Trophoblast cell (in vitro differentiated cells and primary cell): ENCODE measurements around the gene RASSF4.
A peak's percentile ranks its signal among the peaks of the same experiment; 100 is the strongest.

Experiments used
- DNase-seq, 2 donors: peaks; one replicate each; pipeline ENCODE4 v3.0.0-alpha.2; 2016
- H2AFZ ChIP-seq: 2 replicates; pipeline ENCODE4 v1.6.1; 2013; ENCODE audit warnings: low read length, moderate library complexity, mild to moderate bottlenecking; ENCODE audit not compliant: insufficient read depth, poor library complexity
- H2AK5ac ChIP-seq: 2 replicates; pipeline ENCODE4 v1.6.1; 2013; ENCODE audit warnings: mild to moderate bottlenecking, low read length
- H2BK120ac ChIP-seq: 2 replicates; pipeline ENCODE4 v1.6.1; 2013; ENCODE audit warnings: low read length, mild to moderate bottlenecking, moderate library complexity; ENCODE audit not compliant: insufficient read depth, poor library complexity
- H2BK12ac ChIP-seq: 2 replicates; pipeline ENCODE4 v1.6.1; 2013; ENCODE audit warnings: mild to moderate bottlenecking, low read length, moderate library complexity
- H2BK5ac ChIP-seq: 2 replicates; pipeline ENCODE4 v1.6.1; 2013; ENCODE audit warnings: low read length, low read depth, moderate library complexity, mild to moderate bottlenecking; ENCODE audit not compliant: poor library complexity
- H3K14ac ChIP-seq: 2 replicates; pipeline ENCODE4 v1.6.1; 2013; ENCODE audit warnings: mild to moderate bottlenecking, low read length
- H3K18ac ChIP-seq: 2 replicates; pipeline ENCODE4 v1.6.1; 2013; ENCODE audit warnings: mild to moderate bottlenecking, low read length
- H3K23ac ChIP-seq: 2 replicates; pipeline ENCODE4 v1.6.1; 2013; ENCODE audit warnings: low read length
- H3K27ac ChIP-seq: 2 replicates; pipeline ENCODE4 v1.5.1; 2013; ENCODE audit warnings: low read depth, mild to moderate bottlenecking, inconsistent platforms, low read length, moderate library complexity
- H3K27me3 ChIP-seq: 2 replicates; pipeline ENCODE4 v1.6.1; 2013; ENCODE audit warnings: inconsistent platforms, mild to moderate bottlenecking, low read length, moderate library complexity; ENCODE audit not compliant: insufficient read depth
- H3K36me3 ChIP-seq, 2 experiments: 1 replicate in 1 of 2; 2 replicates in 1 of 2; pipeline ENCODE4 v1.6.1; 2013; ENCODE audit warnings: low read length in 2 of 2, mild to moderate bottlenecking in 2 of 2, moderate library complexity in 1 of 2; ENCODE audit not compliant: insufficient read depth in 2 of 2, control insufficient read depth in 1 of 2
- H3K4ac ChIP-seq: 2 replicates; pipeline ENCODE4 v1.6.1; 2013; ENCODE audit warnings: low read depth, mild to moderate bottlenecking, low read length, moderate library complexity
- H3K4me1 ChIP-seq, 2 experiments: 1 replicate in 1 of 2; 2 replicates in 1 of 2; pipeline ENCODE4 v1.6.1; 2013; ENCODE audit warnings: low read length in 2 of 2, mild to moderate bottlenecking in 2 of 2, moderate library complexity in 1 of 2; ENCODE audit not compliant: insufficient read depth in 2 of 2, control insufficient read depth in 1 of 2
- H3K4me2 ChIP-seq: 2 replicates; pipeline ENCODE4 v1.6.1; 2013; ENCODE audit warnings: inconsistent platforms, mild to moderate bottlenecking, low read length, moderate library complexity
- H3K4me3 ChIP-seq: 2 replicates; pipeline ENCODE4 v1.5.1; 2013; ENCODE audit warnings: mild to moderate bottlenecking, low read depth, low read length, inconsistent platforms
- H3K79me1 ChIP-seq: one replicate; pipeline ENCODE4 v1.6.1; 2013; ENCODE audit warnings: low read length
- H3K79me2 ChIP-seq: 2 replicates; pipeline ENCODE4 v1.6.1; 2013; ENCODE audit warnings: low read length, mild to moderate bottlenecking; ENCODE audit not compliant: control insufficient read depth, insufficient read depth, poor library complexity
- H3K9ac ChIP-seq: 2 replicates; pipeline ENCODE4 v1.6.1; 2013; ENCODE audit warnings: mild to moderate bottlenecking, low read length
- H3K9me3 ChIP-seq: 2 replicates; pipeline ENCODE4 v1.6.1; 2013; ENCODE audit warnings: low read depth, mild to moderate bottlenecking, control low read depth, inconsistent platforms, low read length; ENCODE audit not compliant: insufficient read depth
- H4K12ac ChIP-seq: 2 replicates; pipeline ENCODE4 v1.6.1; 2013; ENCODE audit warnings: low read depth, mild to moderate bottlenecking, low read length, moderate library complexity
- H4K8ac ChIP-seq: 2 replicates; pipeline ENCODE4 v1.6.1; 2013; ENCODE audit warnings: low read depth, mild to moderate bottlenecking, low read length, moderate library complexity
- H4K91ac ChIP-seq: one replicate; pipeline ENCODE4 v1.6.1; 2013; ENCODE audit warnings: low read depth, mild to moderate bottlenecking, low read length, moderate library complexity
- WGBS: extraction: QIAGEN DNeasy Blood & Tissue Kit; methylation state at CpG from one replicate; pipeline ENCODE4 v1.1.7; 2013; ENCODE audit warnings: missing lambda C conversion rate; ENCODE audit not compliant: insufficient read length, insufficient coverage; ENCODE audit errors: extremely low coverage; 5-methylcytosine and 5-hydroxymethylcytosine counted together

Gene RASSF4

DNA sequence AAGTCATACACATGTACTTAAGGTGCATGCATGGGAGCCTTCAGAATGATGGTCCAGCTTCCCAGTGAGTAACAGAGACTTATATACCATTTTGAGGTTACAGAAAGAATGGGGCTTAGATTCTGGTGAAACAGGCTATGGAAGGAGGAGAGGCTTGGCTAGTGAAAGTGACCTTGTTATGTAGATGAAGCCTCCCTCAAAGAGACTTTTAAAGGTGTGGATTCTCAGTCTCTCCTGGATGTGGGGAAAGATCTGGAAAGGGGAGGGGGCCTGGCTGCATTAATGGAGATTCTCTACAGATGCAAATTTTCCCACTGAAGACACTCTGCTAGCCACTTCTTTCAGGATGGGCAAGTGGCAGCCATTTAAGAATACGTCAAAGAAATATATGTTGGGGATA lies 5.5 kb downstream of the RASSF4 start:
- Histone ChIP-seq H2BK120ac (no peak overlapping the region), H3K4me3 (no peak overlapping the region), H4K91ac (no peak overlapping the region), H3K4me1 (peaks cover 46 to 60% of the 10 kb centered on the region in 2 experiments), H4K12ac (no peak overlapping the region), H3K79me2 (peaks cover 4% of the 10 kb centered on the region), H3K9me3 (peaks cover 2% of the 10 kb centered on the region), H3K36me3 (peaks cover 8 to 12% of the 10 kb centered on the region in 2 experiments), H2BK5ac (no peak overlapping the region), H2AK5ac (no peak overlapping the region), H3K79me1 (peaks cover 15% of the 10 kb centered on the region), H3K4me2 (no peak overlapping the region), H3K18ac (no peak overlapping the region), H2BK12ac (no peak overlapping the region), H3K9ac (no peak overlapping the region), H3K27ac (no peak overlapping the region), H3K23ac (no peak overlapping the region), H3K4ac (no peak overlapping the region), H2AFZ (no peak overlapping the region), H3K27me3 (no peaks in the 10 kb centered on the region), H4K8ac (no peak overlapping the region), H3K14ac (no peak overlapping the region)
- no peak for DNase-seq
- WGBS: no CpG with 5 or more reads among the region's 1 CpG

DNA sequence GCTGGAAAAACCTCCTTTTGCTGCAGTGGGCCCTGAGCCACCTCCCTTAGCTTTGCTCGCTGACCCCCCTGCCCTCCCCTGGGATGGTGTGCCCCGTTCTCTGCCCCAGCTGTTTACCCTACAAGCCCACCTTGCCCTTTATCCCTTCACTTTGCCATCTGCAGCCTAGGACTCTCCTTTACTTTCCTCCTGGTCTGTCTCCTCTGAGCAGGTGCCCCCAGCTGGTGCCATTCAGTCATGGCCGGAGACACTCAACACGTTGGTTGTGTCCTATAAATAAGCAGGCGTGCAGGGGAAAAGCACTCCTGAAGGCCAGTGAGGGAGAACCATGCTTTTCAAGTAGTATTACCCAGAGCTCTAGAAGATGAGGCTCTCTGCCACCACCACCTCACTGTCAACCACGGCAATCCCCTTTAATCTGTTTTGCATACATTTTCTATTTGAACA lies 6.1 kb downstream of the RASSF4 start:
- Histone ChIP-seq H2AFZ (no peak overlapping the region), H2AK5ac (peak overlapping the region; percentile 17), H2BK120ac (peak overlapping the region; percentile 4), H3K4ac (no peak overlapping the region), H4K12ac (no peak overlapping the region), H3K9me3 (peaks cover 2% of the 10 kb centered on the region), H3K4me1 (peaks cover 41 to 55% of the 10 kb centered on the region in 2 experiments), H3K4me3 (no peak overlapping the region), H3K4me2 (no peak overlapping the region), H2BK5ac (no peak overlapping the region), H3K79me1 (peaks cover 15% of the 10 kb centered on the region), H3K36me3 (peaks cover 11 to 15% of the 10 kb centered on the region in 2 experiments), H3K27ac (no peak overlapping the region), H2BK12ac (peak overlapping the region; percentile 16), H3K23ac (no peak overlapping the region), H4K91ac (peak overlapping the region; percentile 40), H3K27me3 (no peaks in the 10 kb centered on the region), H3K18ac (peak overlapping the region; percentile 51), H4K8ac (no peak overlapping the region), H3K14ac (peak overlapping the region; percentile 63), H3K9ac (no peak overlapping the region), H3K79me2 (peaks cover 4% of the 10 kb centered on the region)
- no peak for DNase-seq
- WGBS: no CpG with 5 or more reads among the region's 6 CpGs

DNA sequence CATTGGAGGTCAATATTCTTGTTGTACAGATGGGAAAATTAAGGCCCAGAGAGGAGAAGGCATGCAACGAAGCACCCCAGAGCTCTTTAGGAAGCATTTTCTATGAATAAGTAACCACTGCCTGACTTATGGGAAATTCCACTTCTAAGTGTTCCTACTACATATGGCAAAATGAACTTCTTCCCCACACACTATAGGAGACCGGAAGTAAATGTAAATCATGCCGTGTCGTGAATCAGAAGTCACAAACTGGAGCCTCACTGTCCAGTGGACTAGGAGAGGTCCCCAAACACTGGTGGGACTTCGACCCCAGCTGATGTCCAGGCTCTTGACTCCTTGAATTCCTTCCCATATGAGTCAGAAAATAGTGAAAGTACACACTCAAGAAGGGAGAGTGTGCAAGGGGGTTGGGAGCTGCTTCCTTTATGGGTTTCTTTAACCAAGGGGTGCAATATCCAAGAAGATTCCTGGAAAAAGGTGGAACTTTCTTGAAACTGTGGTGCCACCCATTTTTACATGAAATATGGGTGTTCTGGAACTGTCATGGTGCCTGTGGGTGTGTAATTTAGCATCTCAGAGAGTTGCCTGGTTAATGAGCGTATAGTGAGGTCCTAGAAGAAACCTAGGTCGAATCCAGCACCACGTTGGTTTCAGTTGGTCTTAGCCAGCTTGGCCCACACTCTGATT lies 6.7 kb downstream of the RASSF4 start:
- H2AK5ac ChIP-seq: no peak overlapping the region
- H3K79me2 ChIP-seq: peaks cover 4% of the 10 kb centered on the region
- H3K4ac ChIP-seq: no peak overlapping the region
- H3K4me2 ChIP-seq: no peak overlapping the region
- H2BK5ac ChIP-seq: no peak overlapping the region
- peaks cover 2% of the 10 kb centered on the region for H3K9me3 ChIP-seq
- peak overlapping the region; percentile 67 for H2BK12ac ChIP-seq
- no peak overlapping the region for H3K27ac ChIP-seq
- no peak overlapping the region for H3K14ac ChIP-seq
- H3K27me3 ChIP-seq: no peaks in the 10 kb centered on the region
- H4K8ac ChIP-seq: no peak overlapping the region
- H3K9ac ChIP-seq: no peak overlapping the region
- H3K18ac ChIP-seq: no peak overlapping the region
- H2BK120ac ChIP-seq: no peak overlapping the region
- H4K12ac ChIP-seq: no peak overlapping the region
- peak in 1 of 2 donors; percentile 22 for DNase-seq
- no peak overlapping the region for H4K91ac ChIP-seq
- H3K23ac ChIP-seq: no peak overlapping the region
- peaks cover 15% of the 10 kb centered on the region for H3K79me1 ChIP-seq
- WGBS: no CpG with 5 or more reads among the region's 8 CpGs
- peaks cover 36 to 49% of the 10 kb centered on the region in 2 experiments for H3K4me1 ChIP-seq
- H3K36me3 ChIP-seq: peaks cover 17 to 21% of the 10 kb centered on the region in 2 experiments
- H3K4me3 ChIP-seq: no peak overlapping the region
- H2AFZ ChIP-seq: no peak overlapping the region

DNA sequence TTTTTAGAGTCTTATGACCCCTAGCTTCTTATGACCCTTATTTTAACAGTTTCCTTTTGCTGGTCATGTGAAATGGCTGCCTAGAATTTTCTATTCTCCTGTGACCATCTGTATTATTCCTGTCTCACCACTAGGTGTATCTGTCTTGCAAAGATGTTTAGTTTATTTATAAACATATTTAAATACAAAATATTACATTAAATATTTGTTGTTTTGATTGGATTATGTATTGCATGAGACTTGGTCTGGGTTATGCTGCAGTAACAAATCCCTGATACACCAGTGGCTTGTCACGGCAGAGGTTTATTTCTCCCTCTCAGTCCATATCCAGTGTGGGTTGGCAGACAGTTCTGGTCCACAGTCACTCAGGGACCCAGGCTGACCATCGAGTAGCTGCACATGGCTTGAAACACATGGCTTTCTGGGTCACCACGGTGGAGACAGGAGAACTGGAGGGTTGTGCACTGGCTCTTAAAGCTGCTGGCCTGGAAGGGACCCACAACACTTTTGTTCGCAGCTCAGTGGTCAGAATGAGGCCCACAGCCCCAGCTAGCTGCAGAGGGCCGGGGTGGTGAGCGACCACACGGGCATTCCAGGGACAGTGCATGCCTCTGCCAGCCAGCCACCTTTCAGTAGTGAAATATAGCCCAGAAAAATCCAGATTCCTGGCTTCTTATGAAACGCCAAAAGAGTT lies 7.4 kb downstream of the RASSF4 start:
- peaks cover 33 to 45% of the 10 kb centered on the region in 2 experiments for H3K4me1 ChIP-seq
- peak overlapping the region; percentile 12 for H3K14ac ChIP-seq
- no peak overlapping the region for H3K4me2 ChIP-seq
- no peak overlapping the region for H3K9ac ChIP-seq
- peak overlapping the region; percentile 33 for H2AFZ ChIP-seq
- no peak overlapping the region for H3K23ac ChIP-seq
- H3K36me3 ChIP-seq: peaks cover 24 to 28% of the 10 kb centered on the region in 2 experiments
- peaks cover 15% of the 10 kb centered on the region for H3K79me1 ChIP-seq
- H3K27me3 ChIP-seq: no peaks in the 10 kb centered on the region
- H4K91ac ChIP-seq: peak overlapping the region; percentile 12
- no peak overlapping the region for H3K4me3 ChIP-seq
- H2BK5ac ChIP-seq: no peak overlapping the region
- peak overlapping the region; percentile 17 for H3K4ac ChIP-seq
- no peak overlapping the region for H3K27ac ChIP-seq
- peaks cover 2% of the 10 kb centered on the region for H3K9me3 ChIP-seq
- H2BK120ac ChIP-seq: no peak overlapping the region
- WGBS: no CpG with 5 or more reads among the region's 8 CpGs
- no peak overlapping the region for H4K8ac ChIP-seq
- H2BK12ac ChIP-seq: no peak overlapping the region
- H3K18ac ChIP-seq: peak overlapping the region; percentile 27
- H3K79me2 ChIP-seq: peaks cover 4% of the 10 kb centered on the region
- DNase-seq: no peak
- H4K12ac ChIP-seq: no peak overlapping the region
- H2AK5ac ChIP-seq: no peak overlapping the region
